Mesendoderm (in vitro differentiated cells): ENCODE measurements around the gene GPR17.

Experiments
- DNase-seq: peaks from one replicate; pipeline ENCODE4 v3.0.0; 2013
- H2AK5ac ChIP-seq: 2 replicates; pipeline ENCODE4 v1.6.1; 2013; ENCODE audit warnings: low read length, inconsistent platforms
- H2BK120ac ChIP-seq: 2 replicates; pipeline ENCODE4 v1.6.1; 2013; ENCODE audit warnings: low read depth, mild to moderate bottlenecking, low read length, moderate library complexity, mixed read lengths
- H2BK15ac ChIP-seq: replicated peaks from 2 replicates; pipeline ENCODE4 v1.6.1; 2013; ENCODE audit warnings: low read depth, mild to moderate bottlenecking, moderate library complexity
- H2BK5ac ChIP-seq: 2 replicates; pipeline ENCODE4 v1.6.1; 2013; ENCODE audit warnings: low read length, inconsistent platforms
- H3K18ac ChIP-seq: 2 replicates; pipeline ENCODE4 v1.6.1; 2013; ENCODE audit warnings: mild to moderate bottlenecking, low read length, mixed read lengths
- H3K23ac ChIP-seq: one replicate; pipeline ENCODE4 v1.6.1; 2013; ENCODE audit warnings: low read length
- H3K27ac ChIP-seq: 2 replicates; pipeline ENCODE4 v1.5.1; 2013; ENCODE audit warnings: low read depth, mild to moderate bottlenecking, inconsistent platforms, low read length, moderate library complexity
- H3K27me3 ChIP-seq: 2 replicates; pipeline ENCODE4 v1.6.1; 2013; ENCODE audit warnings: low read length, control low read depth, mild to moderate bottlenecking, inconsistent platforms; ENCODE audit not compliant: insufficient read depth, poor library complexity
- H3K36me3 ChIP-seq: 2 replicates; pipeline ENCODE4 v1.6.1; 2013; ENCODE audit warnings: low read length, inconsistent platforms; ENCODE audit not compliant: control insufficient read depth, insufficient read depth
- H3K4ac ChIP-seq: one replicate; pipeline ENCODE4 v1.6.1; 2013; ENCODE audit warnings: low read depth, mild to moderate bottlenecking, low read length, moderate library complexity
- H3K4me1 ChIP-seq: 2 replicates; pipeline ENCODE4 v1.6.1; 2013; ENCODE audit warnings: low read depth, low read length, inconsistent platforms; ENCODE audit not compliant: control insufficient read depth
- H3K4me2 ChIP-seq: 2 replicates; pipeline ENCODE4 v1.6.1; 2013; ENCODE audit warnings: low read length
- H3K4me3 ChIP-seq: 2 replicates; pipeline ENCODE4 v1.5.1; 2013; ENCODE audit warnings: mild to moderate bottlenecking, low read length
- H3K56ac ChIP-seq: one replicate; pipeline ENCODE4 v1.6.1; 2013; ENCODE audit warnings: low read length
- H3K79me1 ChIP-seq: 2 replicates; pipeline ENCODE4 v1.6.1; 2013; ENCODE audit warnings: low read length, inconsistent platforms
- H3K79me2 ChIP-seq: 2 replicates; pipeline ENCODE4 v1.6.1; 2013; ENCODE audit warnings: mild to moderate bottlenecking, low read length; ENCODE audit not compliant: control insufficient read depth, insufficient read depth
- H3K9ac ChIP-seq: 2 replicates; pipeline ENCODE4 v1.6.1; 2013; ENCODE audit warnings: low read length, inconsistent platforms
- H4K5ac ChIP-seq: one replicate; pipeline ENCODE4 v1.6.1; 2013; ENCODE audit warnings: low read length
- H4K8ac ChIP-seq: one replicate; pipeline ENCODE4 v1.6.1; 2013; ENCODE audit warnings: low read depth, mild to moderate bottlenecking, control low read depth, low read length, moderate library complexity
- WGBS: extraction: QIAGEN DNeasy Blood & Tissue Kit; methylation state at CpG from one replicate; pipeline ENCODE4 v1.1.7; 2013; ENCODE audit warnings: low lambda C conversion rate, missing lambda C conversion rate; ENCODE audit not compliant: insufficient coverage; ENCODE audit errors: extremely low coverage; 5-methylcytosine and 5-hydroxymethylcytosine counted together

Gene GPR17

DNA sequence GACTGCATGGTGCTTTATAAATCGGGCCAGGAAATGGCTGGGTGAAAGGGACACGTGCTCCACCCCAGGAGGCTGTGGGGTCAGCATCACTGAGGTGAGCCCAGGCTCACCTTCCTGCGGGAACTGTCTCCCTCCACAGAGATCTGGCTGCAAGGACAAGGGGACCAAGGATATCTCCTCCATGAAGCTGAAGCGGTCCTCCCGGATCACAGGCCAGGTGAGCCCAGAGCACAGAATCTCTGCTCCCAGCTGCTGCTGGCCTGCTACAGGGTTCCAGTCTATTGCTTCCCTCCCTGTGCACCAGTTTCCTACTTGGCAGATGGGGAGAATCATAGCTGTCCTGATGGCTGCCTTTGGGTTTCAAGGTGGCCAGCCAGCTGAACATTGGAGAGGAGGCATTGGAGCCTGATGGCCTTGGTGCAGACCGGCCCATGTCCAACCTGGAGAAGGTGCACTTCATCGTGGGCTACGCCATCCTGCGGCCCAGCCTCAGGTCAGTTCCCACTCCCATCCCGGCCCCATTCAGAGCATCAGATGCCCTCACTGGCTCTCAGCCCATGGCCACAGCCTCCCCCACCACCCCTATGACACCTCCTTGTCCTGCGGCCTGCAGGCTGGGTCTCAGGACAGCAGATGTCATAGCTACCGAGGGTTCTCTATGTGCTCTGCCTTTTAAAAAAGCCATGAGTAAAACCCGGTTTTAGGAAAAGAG, 33.7 kb upstream of the GPR17 start:
- no peaks in the 10 kb centered on the region for H3K27me3 ChIP-seq
- H3K4me2 ChIP-seq: no peak overlapping the region
- DNase-seq: no peak
- no peaks in the 10 kb centered on the region for H3K36me3 ChIP-seq
- no peaks in the 10 kb centered on the region for H3K79me2 ChIP-seq
- WGBS: no CpG with 5 or more reads among the region's 13 CpGs
- H3K23ac ChIP-seq: no peak overlapping the region
- H3K9ac ChIP-seq: no peak overlapping the region
- H3K4ac ChIP-seq: no peak overlapping the region
- no peak overlapping the region for H4K5ac ChIP-seq
- no peak overlapping the region for H2BK15ac ChIP-seq
- no peak overlapping the region for H4K8ac ChIP-seq
- H3K4me3 ChIP-seq: no peak overlapping the region
- H2BK5ac ChIP-seq: no peak overlapping the region
- no peak overlapping the region for H3K56ac ChIP-seq
- H2BK120ac ChIP-seq: no peak overlapping the region
- H3K18ac ChIP-seq: no peak overlapping the region
- H3K27ac ChIP-seq: no peak overlapping the region
- H3K79me1 ChIP-seq: no peaks in the 10 kb centered on the region
- no peaks in the 10 kb centered on the region for H3K4me1 ChIP-seq
- H2AK5ac ChIP-seq: no peak overlapping the region

DNA sequence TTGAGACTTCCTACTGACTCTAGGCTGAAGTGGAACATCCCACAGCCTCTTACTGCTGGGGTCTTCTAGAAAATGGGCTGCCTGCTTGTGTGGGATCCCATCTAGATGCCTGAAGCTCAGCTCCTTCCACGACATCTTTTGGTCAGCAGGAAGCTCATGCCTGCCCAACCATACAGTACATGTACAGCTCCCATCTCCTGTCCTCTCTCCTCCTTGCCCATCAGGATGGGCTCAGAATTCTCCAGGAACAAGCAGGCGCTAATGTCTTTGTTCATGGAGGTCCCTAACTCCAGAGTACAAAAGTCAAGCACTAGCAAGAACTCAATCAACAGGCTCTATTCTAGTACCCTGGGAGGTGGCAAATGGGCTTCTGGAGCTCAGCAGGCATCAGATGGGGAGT, 31.7 kb upstream of the GPR17 start:
- WGBS: no CpG with 5 or more reads among the region's 2 CpGs
- Histone ChIP-seq H4K8ac (no peak overlapping the region), H4K5ac (no peak overlapping the region), H3K4me3 (no peak overlapping the region), H3K27me3 (no peaks in the 10 kb centered on the region), H3K9ac (no peak overlapping the region), H2BK5ac (no peak overlapping the region), H3K4me1 (no peaks in the 10 kb centered on the region), H3K18ac (no peak overlapping the region), H3K56ac (no peak overlapping the region), H3K23ac (no peak overlapping the region), H3K4ac (no peak overlapping the region), H3K27ac (no peak overlapping the region), H3K36me3 (no peaks in the 10 kb centered on the region), H3K79me1 (no peaks in the 10 kb centered on the region), H2BK15ac (no peak overlapping the region), H2BK120ac (no peak overlapping the region), H3K4me2 (no peak overlapping the region), H2AK5ac (no peak overlapping the region), H3K79me2 (no peaks in the 10 kb centered on the region)
- DNase-seq: no peak

DNA sequence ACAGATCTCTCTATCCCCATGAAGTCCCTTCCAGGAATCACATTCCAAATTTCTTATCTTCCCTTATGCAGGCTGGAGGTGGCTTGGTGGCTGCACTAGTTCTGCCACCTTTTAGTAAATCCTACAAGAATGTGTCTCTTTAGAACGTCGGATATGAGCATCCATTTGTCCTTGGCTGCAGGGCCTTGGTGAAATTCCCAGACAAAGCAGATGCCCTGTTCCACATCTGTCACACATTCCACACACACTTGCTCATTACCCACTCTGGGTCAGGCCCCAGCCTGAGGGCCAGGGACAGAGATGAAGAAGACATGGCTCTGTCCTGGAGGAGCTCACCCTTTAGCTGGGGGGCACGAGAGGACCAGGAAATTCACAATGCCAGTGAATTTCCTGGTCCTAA, 31.2 kb upstream of the GPR17 start:
- Histone ChIP-seq H2BK5ac (no peak overlapping the region), H3K36me3 (no peaks in the 10 kb centered on the region), H3K79me1 (no peaks in the 10 kb centered on the region), H2BK120ac (no peak overlapping the region), H3K4me2 (no peak overlapping the region), H3K4me1 (no peaks in the 10 kb centered on the region), H2BK15ac (no peak overlapping the region), H2AK5ac (no peak overlapping the region), H3K23ac (no peak overlapping the region), H3K27ac (no peak overlapping the region), H3K79me2 (no peaks in the 10 kb centered on the region), H3K4me3 (no peak overlapping the region), H3K9ac (no peak overlapping the region), H3K27me3 (no peaks in the 10 kb centered on the region), H3K18ac (no peak overlapping the region), H3K56ac (no peak overlapping the region), H4K8ac (no peak overlapping the region), H4K5ac (no peak overlapping the region), H3K4ac (no peak overlapping the region)
- no peak for DNase-seq
- no CpG with 5 or more reads among the region's 3 CpGs for WGBS

DNA sequence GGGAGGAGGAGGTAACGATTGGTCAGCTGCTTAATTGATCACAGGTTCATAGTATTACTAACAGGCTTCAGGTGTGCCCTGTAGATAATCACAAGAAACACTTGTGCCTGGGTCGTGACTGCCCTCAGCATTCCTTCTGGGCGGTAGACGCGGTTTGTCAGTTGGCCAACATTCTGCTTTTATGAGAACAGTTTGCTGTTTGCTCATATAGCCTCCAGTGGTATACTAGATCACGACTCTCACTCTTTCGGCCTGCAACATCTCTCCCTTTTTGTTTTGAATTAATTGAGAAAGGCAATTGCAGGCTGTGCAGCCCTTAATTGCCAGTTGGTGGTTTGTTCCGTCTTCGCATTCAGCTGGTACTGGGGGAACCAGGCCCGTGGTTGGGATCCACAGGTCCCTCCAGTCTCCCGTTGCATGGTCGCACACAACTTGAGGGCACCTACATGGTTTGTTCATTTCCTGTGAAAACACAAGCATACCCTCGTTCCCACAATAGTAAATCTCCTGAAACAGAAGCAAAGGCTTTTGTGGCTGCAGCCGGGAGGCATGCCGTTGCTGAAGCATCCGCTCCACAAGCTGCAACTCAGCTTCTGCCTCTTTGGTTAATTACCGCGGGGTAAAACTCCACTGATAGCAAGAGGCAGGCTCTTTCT, 30.3 kb upstream of the GPR17 start:
- Histone ChIP-seq H3K27me3 (no peaks in the 10 kb centered on the region), H3K56ac (no peak overlapping the region), H3K4me1 (no peaks in the 10 kb centered on the region), H3K23ac (no peak overlapping the region), H2BK5ac (no peak overlapping the region), H3K9ac (no peak overlapping the region), H3K79me1 (no peaks in the 10 kb centered on the region), H4K5ac (no peak overlapping the region), H2BK120ac (no peak overlapping the region), H2AK5ac (no peak overlapping the region), H3K4me2 (no peak overlapping the region), H3K27ac (no peak overlapping the region), H3K18ac (no peak overlapping the region), H3K79me2 (no peaks in the 10 kb centered on the region), H3K4ac (no peak overlapping the region), H3K4me3 (no peak overlapping the region), H4K8ac (no peak overlapping the region), H2BK15ac (no peak overlapping the region), H3K36me3 (no peaks in the 10 kb centered on the region)
- no CpG with 5 or more reads among the region's 18 CpGs for WGBS
- no peak for DNase-seq

DNA sequence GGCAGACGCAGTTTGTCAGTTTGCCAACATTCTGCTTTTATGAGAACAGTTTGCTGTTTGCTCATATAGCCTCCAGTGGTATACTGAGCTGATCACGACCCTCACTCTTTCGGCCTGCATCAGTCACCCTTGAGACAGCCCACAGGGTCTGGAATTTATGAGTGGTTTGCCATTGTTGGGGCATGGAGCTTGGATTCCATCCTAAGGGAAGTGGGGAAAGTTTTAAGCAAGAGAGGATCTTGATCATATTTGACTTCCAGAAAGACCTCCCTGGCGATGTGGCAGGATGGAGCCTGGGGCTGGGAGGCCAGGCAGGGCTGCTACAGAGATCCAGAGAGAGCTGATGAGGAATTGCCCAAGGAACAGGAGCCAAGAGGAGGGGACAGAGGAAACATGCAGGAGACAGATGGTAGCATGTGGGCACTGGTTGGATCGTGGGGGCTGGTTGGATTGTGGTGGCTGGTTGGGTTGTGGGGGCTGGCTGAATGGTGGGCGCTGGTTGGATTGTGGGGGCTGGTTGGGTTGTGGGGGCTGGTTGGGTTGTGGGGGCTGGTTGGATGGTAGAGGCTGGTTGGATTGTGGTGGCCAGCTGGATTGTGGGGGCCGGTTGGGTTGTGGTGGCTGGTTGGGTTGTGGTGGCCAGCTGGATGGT, 27.3 kb upstream of the GPR17 start:
- Histone ChIP-seq H3K4ac (no peak overlapping the region), H3K9ac (no peak overlapping the region), H3K79me2 (no peaks in the 10 kb centered on the region), H3K4me3 (no peak overlapping the region), H3K79me1 (no peaks in the 10 kb centered on the region), H3K23ac (no peak overlapping the region), H2BK15ac (no peak overlapping the region), H3K27me3 (no peaks in the 10 kb centered on the region), H3K36me3 (no peaks in the 10 kb centered on the region), H2BK5ac (no peak overlapping the region), H3K4me1 (no peaks in the 10 kb centered on the region), H3K18ac (no peak overlapping the region), H3K56ac (no peak overlapping the region), H2BK120ac (no peak overlapping the region), H4K5ac (no peak overlapping the region), H4K8ac (no peak overlapping the region), H3K4me2 (no peak overlapping the region), H2AK5ac (no peak overlapping the region), H3K27ac (no peak overlapping the region)
- no CpG with 5 or more reads among the region's 7 CpGs for WGBS
- DNase-seq: no peak
